Jurkat, Clone E6-1 (cell line): ENCODE data around the gene NMUR1.

Experiments
- DNase-seq: peaks from one replicate; pipeline ENCODE4 v3.0.0-alpha.2; 2011; ENCODE audit warnings: low read depth, low spot score
- H3K4me3 ChIP-seq: 2 replicates; pipeline ENCODE4 v1.5.1; 2011; ENCODE audit warnings: mild to moderate bottlenecking, low read length, control low read depth, moderate library complexity

The NMUR1 gene

DNA sequence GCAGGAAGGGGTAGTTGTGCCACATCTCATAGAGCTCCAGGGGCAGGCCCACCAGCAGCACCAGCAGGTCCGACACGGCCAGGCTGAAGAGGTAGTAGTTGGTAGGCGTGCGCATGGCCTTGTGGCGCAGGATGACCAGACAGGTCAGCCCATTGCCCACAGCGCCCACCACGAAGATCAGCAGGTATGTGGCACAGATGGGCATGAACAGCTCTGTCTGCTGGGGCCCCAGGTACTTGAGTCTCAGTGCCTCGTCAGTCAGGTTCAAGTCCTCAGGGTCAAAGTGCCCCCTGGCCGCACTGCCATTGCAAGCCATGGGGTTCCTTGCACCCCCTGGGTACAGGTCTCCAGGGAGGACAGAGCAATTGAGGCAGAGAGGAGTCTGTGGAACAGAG, 1.6 kb downstream of the NMUR1 start:
- DNase-seq: no peak
- H3K4me3 ChIP-seq: no peak overlapping the region

DNA sequence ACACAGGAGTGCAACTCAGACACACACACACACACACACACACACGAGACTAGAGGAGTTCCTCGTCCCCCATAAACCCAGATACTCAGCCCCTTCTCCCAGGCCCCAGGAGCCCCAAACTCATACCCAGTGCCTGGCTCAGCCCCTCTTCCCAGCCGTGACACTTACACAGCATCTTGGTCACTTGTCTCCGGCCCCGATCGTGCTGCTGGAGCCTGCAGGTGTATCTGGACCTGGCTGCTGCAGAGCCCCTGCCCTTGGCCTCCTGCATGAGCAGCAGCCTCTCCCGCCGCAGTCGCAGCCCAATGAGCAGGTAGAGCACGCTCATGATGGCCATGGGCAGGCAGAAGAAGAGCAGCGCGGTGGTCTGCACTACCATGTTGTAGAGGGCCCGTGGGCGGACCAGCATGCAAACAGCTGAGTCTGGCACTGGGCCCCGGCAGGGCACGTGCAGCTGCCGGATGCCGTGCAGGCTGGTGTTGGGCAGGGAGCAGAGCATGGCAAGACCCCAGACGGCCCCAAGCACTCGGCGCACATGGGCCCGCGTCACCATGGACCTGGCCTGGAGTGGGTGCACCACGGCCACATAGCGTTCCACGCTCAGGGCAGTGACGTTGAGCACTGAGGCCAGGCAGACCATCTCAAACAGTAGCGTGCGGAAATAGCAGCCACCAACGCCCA, 2.1 kb downstream of the NMUR1 start:
- no peak overlapping the region for H3K4me3 ChIP-seq
- DNase-seq: no peak

DNA sequence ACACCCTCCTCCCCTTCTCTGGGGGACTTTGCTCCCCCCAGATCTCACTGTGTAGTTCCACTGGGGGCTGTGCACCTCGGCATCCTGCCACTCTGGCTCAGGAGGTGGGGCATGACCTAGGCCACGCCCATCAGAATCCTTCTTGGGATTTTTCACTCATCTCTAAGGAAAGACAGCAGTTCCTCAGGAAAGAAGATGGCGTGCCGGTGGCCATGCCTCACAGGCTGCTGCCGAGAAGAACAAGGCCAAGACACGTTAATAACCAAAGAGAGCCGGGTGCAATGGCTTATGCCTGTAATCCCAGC, 3.2 kb downstream of the NMUR1 start:
- no peak overlapping the region for H3K4me3 ChIP-seq
- no peak for DNase-seq

DNA sequence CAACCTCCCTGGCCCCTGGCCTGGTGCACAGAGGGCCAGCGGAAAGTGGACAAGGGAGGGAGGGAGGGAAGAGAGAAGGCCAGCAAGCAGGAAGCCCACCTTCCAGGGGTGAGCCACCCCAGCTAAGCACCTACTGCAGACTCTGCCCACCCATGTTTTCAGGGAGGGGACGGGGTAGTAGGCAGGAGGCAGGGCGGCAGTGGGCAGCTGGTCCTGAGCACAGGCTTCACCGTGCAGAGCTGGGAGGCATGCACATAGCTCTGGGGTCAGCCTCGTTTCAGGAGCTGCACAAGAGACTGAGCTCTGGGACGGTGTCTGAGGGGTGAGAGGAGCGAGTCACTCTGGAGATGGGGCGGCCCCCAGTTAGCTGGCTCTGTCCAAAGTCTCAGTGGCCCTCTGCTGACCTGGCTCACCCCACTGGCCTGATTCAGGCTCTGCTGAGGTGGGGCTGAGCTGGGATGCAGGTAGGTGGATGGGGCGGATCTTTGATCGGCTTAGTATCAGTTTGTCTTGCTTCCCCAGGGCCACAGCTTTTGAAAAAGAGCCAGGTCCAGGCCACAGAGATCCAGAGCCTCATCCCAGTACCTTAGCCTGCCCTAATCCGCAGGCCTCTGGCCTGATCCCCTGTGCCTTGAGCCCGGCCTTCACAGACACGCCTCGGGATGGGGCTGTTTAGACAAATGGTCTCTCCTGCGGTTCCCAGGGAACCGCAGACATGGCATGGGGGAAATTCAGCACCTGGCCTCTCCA, 3.7 kb downstream of the NMUR1 start:
- H3K4me3 ChIP-seq: no peak overlapping the region
- DNase-seq: no peak

DNA sequence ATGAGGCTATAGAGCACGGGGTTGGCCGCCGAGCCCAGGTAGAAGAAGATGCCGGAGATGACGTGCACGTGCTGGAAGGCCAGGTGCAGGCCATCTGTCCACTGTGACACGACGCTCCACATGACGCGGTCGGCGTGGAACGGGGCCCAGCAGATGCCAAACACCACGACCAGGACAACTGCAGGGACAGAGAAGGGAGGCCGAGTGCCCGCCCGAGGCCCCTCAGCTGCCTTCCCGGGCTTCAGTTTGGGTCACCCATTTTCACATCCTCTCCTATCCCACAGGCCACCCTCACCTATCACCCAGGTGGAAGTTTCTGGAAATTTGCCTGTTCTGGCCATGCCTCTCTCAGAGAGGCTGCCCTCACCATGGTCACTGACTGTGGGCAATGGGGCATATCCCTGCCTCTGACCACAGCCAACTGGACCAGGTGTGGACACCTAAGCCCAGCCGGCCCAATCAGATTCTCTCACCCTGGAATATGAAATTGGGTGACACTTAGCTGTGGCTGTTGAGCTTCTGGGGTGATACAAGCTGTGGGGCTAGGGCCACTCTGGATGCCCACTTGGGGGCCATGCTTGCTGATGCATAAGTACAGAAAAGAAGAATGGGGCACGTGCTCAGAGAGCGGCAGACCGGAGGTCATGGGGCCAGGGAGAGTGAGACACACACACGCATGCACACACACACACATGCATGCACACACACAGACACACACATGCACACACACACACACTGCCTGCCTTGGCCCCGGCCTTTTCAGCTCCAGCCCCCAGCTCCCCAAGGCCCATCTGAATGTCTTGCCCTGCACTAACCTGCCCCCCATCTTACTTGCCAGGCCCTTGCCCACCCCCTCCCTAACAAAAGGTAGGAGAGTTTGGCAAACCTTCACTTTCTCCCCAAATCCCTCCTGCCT, 4.7 kb downstream of the NMUR1 start:
- DNase-seq: no peak
- no peak overlapping the region for H3K4me3 ChIP-seq

DNA sequence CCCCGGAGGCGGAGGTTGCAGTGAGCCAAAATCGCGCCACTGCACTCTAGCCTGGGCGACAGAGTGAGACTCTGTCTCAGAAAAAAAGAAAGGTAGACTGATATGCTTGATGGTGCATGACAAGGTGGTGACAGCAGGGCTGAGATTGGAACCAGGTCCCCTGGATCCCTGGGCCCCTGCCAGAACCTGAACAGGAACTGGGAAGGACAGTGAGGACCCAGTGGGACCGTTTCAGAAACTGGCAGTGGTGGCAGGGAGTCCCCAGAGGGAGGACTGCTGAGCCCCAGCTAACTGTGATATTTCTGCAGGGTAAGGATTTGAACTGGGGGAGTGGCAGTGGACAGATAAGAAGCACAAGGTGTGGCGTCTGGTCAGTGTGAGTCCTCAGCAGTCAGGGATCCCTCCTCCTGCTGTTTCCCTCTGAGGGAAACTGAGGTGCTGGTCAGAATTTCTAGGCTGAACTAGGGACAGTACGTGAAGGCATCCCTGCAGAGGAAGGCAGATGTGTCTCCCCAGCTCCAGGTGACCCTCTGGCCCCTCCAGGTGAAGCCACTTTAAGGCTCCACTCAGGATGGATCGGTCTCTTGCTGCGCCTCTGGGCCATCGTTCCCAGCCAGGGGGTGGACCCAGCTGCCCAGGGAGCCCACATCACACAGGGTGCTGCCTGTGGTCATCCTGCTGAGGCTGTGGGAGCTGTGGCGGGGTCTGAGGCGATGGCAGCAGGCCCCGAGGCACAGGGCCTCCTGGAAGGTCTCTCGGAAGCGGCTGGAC, 5.6 kb downstream of the NMUR1 start:
- H3K4me3 ChIP-seq: no peak overlapping the region
- no peak for DNase-seq

DNA sequence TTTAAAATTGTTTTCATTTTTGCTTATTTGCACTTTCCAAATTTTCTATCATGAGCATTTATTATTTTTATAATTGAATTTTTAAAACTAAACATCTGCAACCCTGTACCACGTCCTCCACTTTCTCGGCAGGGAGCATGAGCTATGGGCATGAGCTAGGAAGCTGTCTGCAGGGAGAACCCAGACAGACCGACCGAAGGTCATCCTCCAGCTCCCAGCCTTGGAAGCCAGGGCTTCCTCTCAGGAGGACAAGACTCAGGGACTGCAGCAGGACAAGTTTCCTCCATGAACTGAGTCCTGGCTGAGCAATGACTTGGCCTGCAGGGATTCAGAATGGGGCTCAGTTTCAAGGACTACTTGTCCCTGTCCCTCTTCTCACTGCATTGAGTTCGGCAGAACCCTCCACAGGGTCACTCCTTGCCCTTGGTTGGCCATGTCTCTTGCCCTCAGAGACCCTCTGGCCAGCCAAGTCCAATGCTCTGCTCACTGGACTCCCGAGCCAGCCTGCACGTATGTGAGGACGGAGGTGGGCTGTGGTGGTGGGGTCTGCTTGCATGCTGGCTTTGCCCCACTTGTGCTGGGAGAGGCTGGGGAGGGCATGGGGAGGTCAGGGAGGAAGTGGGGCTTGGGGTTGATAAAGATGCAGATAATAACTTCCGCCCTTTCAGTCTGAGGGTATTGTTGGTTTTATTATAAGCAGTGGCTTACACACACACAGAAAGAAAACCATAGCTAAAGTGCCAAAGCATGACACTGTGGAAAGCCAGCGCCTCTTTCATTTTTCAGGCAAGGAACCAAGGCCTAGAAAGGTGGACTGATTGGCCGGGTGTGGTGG, 6.6 kb downstream of the NMUR1 start:
- peak; percentile 75 for DNase-seq

DNA sequence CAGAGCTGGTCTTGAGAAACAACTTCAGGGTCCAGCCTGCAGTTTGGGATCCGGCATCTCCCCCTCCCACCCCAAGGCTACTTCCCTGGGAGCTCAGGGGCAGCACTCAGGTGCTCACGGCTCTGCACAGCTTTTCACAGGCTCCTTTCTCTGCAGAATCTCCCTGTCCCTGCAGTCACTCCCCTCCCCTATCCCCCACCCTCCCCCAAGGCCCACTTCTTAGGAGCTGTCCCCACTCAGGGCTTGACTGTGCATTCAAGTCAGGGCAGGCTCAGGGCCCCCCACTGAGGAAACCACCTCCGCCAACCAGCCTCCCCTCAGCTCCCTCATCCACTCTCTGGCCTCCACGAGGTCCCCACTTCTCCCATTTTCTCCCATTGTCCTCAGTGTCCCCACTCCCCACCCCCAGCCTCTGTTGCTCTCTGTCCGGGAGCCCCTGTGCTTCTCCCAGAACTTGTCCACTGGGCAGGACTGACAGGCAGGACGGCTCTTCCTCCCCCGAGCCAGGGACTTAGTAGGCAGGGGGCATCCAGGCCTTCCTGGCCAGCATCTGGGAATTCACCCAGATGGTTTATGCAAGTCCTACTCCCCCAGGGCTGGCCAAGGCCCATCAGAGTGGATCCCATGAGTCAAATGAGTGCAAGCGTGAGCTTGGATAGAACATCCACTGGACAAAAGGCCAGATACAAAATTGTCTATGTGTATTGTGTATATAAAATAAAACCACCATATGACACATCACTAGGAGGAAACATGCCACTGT, 7.6 kb downstream of the NMUR1 start:
- H3K4me3 ChIP-seq: no peak overlapping the region
- no peak for DNase-seq

More for the DNA sequence above, 6.6 kb downstream of the NMUR1 start:
- no peak overlapping the region for H3K4me3 ChIP-seq

DNA sequence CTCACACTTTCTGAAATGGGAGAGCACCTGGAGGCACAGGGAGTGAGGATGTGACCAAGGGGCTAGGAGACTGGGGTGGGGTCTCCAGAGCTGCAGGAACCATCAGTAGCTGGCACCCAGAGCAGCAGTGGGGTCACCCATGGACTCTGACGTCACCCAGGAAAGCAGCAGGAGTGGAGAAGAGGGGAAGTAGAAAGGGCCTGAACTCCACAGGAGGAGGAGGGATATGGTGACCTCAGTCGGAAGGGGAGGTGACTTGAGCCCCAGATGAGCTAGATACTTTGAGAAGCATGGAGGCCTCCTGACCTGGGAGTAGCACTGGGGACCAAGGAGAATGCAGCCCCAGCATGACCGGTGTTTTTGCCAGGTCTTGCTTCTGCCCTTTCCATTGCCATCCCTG, 8.8 kb downstream of the NMUR1 start:
- DNase-seq: no peak
- no peak overlapping the region for H3K4me3 ChIP-seq

DNA sequence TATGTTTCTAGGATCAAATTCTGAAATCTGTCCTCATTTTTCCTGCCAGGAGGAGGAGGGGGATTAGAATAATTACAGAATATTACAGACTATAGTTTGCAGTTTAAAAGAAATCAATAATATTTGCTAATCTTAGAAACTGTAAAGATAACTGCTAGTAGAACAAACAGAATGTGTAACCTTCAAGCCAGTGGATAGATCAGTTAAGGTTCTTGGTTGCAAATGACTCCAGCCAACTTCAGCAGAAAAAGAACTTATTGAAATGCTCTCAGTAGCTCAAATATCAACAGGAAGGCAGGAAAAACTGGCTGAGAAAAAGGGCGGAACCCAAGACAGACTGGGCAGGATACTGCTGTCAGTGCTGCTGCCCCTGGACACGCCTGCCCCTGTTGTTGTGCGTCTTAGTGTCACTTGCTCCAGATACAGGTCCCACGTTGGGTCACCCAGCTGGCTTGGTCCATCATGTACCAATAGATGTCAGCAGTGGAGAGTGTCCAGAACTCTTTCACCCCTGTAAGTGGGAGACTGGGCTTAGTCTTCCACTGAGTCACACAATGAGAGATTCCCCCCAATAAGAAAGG, 10.2 kb downstream of the NMUR1 start:
- H3K4me3 ChIP-seq: no peak overlapping the region
- no peak for DNase-seq

DNA sequence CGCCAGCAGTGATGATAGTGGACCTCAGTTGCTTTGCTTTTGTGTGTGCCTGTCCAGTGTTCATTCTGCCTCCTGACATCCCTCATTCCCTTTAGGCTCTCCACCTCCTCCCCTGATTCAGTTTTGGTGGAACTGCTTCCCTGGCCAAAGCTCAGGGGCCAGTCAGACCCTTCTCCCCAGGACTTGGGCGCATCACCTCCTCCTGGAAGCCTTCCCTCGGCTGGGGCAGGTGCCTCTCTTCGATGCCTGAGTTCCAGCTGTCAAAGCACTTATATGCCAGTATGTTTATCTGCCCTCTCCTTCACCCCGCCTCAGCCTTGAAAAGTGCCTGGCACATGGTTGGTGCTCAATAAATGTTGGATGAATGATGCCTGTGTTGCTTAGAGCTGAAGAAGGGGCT, 11.5 kb downstream of the NMUR1 start:
- no peak for DNase-seq
- no peak overlapping the region for H3K4me3 ChIP-seq

DNA sequence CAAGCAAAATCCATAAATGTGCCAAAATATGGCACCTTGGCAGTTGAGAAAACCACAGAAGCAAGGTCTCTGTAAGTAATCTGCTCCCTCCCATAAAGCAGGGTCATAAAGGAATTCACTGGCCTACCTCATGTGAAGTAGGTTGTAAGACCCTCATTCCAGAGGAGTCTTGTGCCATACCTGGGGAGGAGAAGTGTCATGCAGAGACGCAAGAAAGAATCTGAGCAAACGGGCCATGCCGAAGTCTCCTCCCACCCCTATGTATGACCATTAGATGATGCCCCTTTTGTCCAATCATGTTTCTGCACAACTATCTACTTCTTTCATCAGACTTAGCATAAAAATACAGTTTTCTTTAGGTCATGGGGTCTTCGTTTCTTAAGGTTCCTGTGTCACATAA, 14.6 kb downstream of the NMUR1 start:
- DNase-seq: peak; percentile 21
- H3K4me3 ChIP-seq: no peak overlapping the region

DNA sequence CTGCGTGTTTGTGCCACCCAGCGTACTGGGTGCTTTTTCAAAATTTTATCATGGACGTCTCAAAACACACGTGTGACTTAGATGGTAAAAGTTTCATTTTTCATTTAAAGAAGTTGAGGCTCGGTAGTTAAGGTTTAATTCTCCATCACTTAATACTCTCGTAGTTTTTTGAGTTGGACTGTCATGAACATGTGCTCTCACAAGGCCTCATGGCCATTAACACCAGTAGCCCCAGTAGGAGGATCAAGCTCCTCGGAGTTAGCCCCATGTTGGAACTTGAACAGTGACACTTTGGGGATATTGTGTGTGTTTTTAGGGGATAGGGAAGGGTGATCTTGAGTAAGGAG, 15.3 kb downstream of the NMUR1 start:
- DNase-seq: no peak
- H3K4me3 ChIP-seq: peak overlapping the region; percentile 76

DNA sequence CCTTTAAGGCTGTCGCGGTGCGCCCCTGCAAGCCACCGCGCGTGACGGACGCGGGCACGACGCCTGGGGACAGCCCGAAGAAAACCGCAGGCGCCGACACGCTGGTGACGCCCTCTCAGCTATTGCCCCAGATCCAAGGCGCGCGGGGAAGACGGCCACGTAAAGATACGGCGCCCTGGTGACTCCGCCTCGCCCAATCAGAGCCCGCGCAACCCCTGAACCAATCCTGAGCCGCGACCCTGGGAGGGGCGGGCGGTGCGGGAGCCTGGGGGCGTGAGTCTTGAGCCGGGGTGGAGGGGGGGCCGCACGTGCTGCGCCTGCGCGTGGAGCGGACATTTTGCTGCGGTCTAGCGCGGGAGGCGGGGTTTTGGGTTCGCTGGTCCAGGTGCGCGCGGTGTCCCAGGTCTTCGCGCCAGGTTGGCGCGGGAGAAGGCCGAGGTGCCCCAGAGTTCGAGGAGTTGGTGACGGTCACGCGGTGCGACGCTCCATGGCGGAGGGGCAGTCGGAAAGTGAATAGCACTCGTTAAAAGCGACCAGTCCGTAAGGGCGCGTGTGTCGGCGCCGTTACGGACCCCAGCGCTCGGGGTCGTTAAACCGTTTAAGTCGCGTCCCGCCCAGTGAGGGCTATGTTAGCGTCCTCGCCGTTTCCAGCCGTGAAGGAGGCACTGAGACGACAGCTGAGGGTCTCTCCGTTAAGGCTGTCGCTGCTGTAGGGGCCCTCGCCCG, 15.9 kb downstream of the NMUR1 start:
- peak overlapping the region; percentile 76 for H3K4me3 ChIP-seq
- DNase-seq: peak; percentile 95

DNA sequence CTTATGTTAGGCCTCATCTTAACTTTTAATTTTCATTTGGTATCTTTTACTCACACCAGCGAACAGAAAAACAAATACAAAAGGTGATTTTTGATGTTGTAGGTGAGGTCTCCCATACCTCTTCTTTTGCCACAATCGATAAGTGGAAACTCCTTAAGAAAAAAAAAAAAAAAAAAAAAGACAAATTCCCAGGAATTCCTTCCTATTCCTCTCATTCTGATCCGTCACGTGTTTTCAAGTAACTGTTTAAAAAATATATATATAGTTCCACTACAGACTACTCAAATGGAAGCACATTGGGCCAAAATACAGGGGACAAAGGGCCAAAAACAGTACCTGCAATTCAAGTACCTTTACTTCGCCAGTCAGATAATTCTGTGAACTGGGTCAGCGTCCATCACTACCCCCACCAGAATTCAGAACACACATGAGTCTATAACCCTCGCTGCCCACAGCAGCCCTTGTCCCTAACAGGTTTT, 16.5 kb downstream of the NMUR1 start:
- DNase-seq: no peak
- H3K4me3 ChIP-seq: peak overlapping the region; percentile 62

DNA sequence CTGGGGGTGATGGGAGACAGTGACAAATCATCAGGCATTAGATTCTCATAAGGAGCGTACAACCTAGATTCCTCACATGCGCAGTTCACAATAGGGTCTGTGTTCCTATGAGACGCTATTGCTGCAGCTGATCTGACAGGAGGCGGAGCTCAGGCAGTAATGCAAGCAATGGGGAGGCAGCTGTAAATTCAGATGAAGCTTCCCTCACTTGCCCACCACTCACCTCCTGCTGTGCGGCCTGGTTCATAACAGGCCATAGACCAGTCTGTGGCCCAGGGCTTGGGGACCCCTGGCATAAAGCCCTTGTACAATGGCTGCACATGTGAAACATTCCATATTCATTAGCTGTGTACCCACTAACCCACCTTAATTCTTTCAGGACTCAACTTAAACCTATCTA, 18.0 kb downstream of the NMUR1 start:
- DNase-seq: no peak

DNA sequence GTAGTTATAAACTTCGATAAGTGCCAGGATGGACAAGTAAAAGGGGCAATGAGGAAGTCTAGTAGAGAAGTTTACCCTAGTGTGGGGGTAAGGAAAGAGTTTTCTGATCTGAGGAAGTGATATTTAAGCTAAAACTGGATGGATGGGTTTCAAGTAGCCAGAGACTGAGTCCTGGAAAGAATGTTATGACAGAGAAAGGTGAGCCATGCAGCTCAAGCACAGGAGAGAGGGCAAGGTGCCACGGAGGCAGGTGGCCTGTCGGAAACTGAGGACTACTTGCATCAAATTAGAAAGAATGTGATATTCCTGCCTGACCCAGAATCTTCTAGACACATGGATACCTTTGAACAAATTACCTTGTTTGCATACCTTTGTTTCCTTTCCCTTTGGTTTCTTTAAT, 26.5 kb downstream of the NMUR1 start:
- no peak for DNase-seq

More for the DNA sequence above, 18.0 kb downstream of the NMUR1 start:
- H3K4me3 ChIP-seq: no peak overlapping the region

More for the DNA sequence above, 26.5 kb downstream of the NMUR1 start:
- H3K4me3 ChIP-seq: no peak overlapping the region
